Measurements from ENCODE around the gene CEP192. TPM values are rescaled to one million over a fixed set of nuclear protein-coding genes. Genes with fewer than 3 reads are reported as not detected.

Gene CEP192
- polyA plus RNA-seq, 3 donors, result 3.0 to 29.6 (median 3.7) TPM

DNA sequence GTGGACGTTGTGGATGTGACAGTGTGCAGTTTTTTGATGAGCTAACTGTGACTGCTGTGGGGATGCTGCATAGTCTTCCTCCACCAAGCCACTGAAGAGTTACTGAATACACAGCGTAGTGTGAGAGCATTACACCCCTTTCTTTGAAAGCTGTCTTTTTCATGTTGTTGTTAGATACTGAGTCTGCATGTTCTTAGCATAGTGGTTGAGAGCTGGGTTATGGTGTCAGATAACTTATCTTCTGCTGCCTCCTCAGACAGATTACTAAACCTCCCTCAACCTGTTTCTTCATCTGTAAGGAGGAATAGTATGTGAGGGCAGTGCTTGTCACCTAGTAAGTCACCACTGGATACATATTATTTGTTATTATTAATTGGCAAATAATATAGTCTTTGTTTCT is 63.2 kb downstream of the CEP192 start:
- Mint-ChIP-seq H3K9me3 (no peaks in the 10 kb centered on the region), H3K36me3 (peaks cover 70 to 83% of the 10 kb centered on the region in 2 donors), H3K27ac (peak overlapping the region in 2 of 7 donors; percentile 2 to 46), H3K4me3 (no peak overlapping the region), H3K4me1 (peaks cover 9% of the 10 kb centered on the region), H3K27me3 (ENCODE audit: low read depth in 3 of 3) (no peaks in the 10 kb centered on the region)
- Histone ChIP-seq H4K20me1 (ENCODE audit: insufficient read depth, low read length) (peaks cover 13% of the 10 kb centered on the region), H3K4me2 (replicated peaks; ENCODE audit: extremely low read depth, low read length, poor library complexity, severe bottlenecking) (no peak overlapping the region), H3K36me3 (replicated peaks in 1 of 2; ENCODE audit: control insufficient read depth in 1 of 2, insufficient read depth in 2 of 2, low read length in 2 of 2) (peaks cover 75 to 90% of the 10 kb centered on the region in 2 donors), H3K9me3 (replicated peaks in 1 of 2; ENCODE audit: control insufficient read depth in 1 of 2, insufficient read depth in 1 of 2, low read length in 2 of 2) (no peaks in the 10 kb centered on the region), H3K27ac (ENCODE audit: low read depth in 1 of 2, low read length in 2 of 2) (no peak overlapping the region), H2AFZ (ENCODE audit: insufficient read depth, low read depth, low read length, poor library complexity, severe bottlenecking) (no peak overlapping the region), H3K27me3 (ENCODE audit: control insufficient read depth in 2 of 2, insufficient read depth in 2 of 2, low read length in 2 of 2) (no peaks in the 10 kb centered on the region), H3K79me2 (ENCODE audit: insufficient read depth, low read length) (peaks cover 6% of the 10 kb centered on the region), H3K9ac (ENCODE audit: insufficient read depth, low read length, poor library complexity, severe bottlenecking) (no peak overlapping the region), H3K4me3 (replicated peaks in 1 of 3; ENCODE audit: low read depth in 2 of 3, low read length in 3 of 3) (no peak overlapping the region), H3K4me1 (ENCODE audit: control insufficient read depth in 1 of 2, insufficient read depth in 2 of 2, low read length in 2 of 2) (peaks cover 7 to 9% of the 10 kb centered on the region in 2 donors)
- 100% methylated on average over 1 of the region's 2 CpGs for WGBS (ENCODE audit: insufficient coverage)
- intact Hi-C loops (cut with micrococcal nuclease), result no loop called here
- DNase-seq, result no peak
- TF ChIP-seq, protein P1, sequence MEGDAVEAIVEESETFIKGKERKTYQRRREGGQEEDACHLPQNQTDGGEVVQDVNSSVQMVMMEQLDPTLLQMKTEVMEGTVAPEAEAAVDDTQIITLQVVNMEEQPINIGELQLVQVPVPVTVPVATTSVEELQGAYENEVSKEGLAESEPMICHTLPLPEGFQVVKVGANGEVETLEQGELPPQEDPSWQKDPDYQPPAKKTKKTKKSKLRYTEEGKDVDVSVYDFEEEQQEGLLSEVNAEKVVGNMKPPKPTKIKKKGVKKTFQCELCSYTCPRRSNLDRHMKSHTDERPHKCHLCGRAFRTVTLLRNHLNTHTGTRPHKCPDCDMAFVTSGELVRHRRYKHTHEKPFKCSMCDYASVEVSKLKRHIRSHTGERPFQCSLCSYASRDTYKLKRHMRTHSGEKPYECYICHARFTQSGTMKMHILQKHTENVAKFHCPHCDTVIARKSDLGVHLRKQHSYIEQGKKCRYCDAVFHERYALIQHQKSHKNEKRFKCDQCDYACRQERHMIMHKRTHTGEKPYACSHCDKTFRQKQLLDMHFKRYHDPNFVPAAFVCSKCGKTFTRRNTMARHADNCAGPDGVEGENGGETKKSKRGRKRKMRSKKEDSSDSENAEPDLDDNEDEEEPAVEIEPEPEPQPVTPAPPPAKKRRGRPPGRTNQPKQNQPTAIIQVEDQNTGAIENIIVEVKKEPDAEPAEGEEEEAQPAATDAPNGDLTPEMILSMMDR (IDR thresholded peaks at IDR 0.05), result no peak

DNA sequence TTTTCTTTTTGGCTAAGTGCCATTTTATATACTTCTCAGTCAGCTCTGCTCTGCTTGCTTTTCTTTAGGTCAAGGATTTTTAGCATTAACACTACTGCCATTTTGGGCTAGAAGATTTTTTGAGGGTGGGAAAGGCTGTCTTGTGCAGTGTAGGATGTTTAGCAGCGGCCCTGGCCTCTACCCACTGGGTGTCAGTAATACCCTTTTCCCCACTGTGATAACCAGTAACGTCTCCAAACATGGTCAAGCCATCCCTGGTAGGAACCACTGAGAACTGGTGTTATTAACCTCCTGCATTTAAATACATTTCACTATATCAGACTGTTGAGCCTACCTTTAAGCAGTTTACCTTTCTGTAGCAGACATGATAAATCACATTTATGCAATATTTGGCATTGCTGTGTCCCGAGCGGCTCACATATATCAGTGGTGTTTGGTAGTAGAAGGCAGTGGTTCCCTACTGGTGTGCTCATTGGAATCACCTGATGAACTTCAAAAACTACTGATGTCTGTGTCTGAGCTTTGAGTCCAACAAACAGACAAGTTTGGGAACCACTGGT is 70.5 kb downstream of the CEP192 start:
- intact Hi-C loops (cut with micrococcal nuclease), result no loop called here
- 100% methylated on average over 3 of the region's 4 CpGs for WGBS (ENCODE audit: insufficient coverage)
- peaks cover 2% of the 10 kb centered on the region for H3K4me1 Mint-ChIP-seq
- TF ChIP-seq, protein P1 (IDR thresholded peaks at IDR 0.05), result no peak
- Histone ChIP-seq H2AFZ (ENCODE audit: insufficient read depth, low read depth, low read length, poor library complexity, severe bottlenecking) (no peak overlapping the region), H3K4me3 (replicated peaks in 1 of 3; ENCODE audit: low read depth in 2 of 3, low read length in 3 of 3) (no peak overlapping the region), H3K4me1 (ENCODE audit: control insufficient read depth in 1 of 2, insufficient read depth in 2 of 2, low read length in 2 of 2) (no peaks in the 10 kb centered on the region), H3K79me2 (ENCODE audit: insufficient read depth, low read length) (peaks cover 9% of the 10 kb centered on the region), H3K27me3 (ENCODE audit: control insufficient read depth in 2 of 2, insufficient read depth in 2 of 2, low read length in 2 of 2) (no peaks in the 10 kb centered on the region), H3K27ac (ENCODE audit: low read depth in 1 of 2, low read length in 2 of 2) (no peak overlapping the region), H3K9ac (ENCODE audit: insufficient read depth, low read length, poor library complexity, severe bottlenecking) (no peak overlapping the region), H3K36me3 (replicated peaks in 1 of 2; ENCODE audit: control insufficient read depth in 1 of 2, insufficient read depth in 2 of 2, low read length in 2 of 2) (peaks cover 72 to 85% of the 10 kb centered on the region in 2 donors), H3K9me3 (replicated peaks in 1 of 2; ENCODE audit: control insufficient read depth in 1 of 2, insufficient read depth in 1 of 2, low read length in 2 of 2) (no peaks in the 10 kb centered on the region), H3K4me2 (replicated peaks; ENCODE audit: extremely low read depth, low read length, poor library complexity, severe bottlenecking) (no peak overlapping the region), H4K20me1 (ENCODE audit: insufficient read depth, low read length) (peaks cover 5% of the 10 kb centered on the region)
- no peaks in the 10 kb centered on the region for H3K27me3 Mint-ChIP-seq (ENCODE audit: low read depth in 3 of 3)
- no peak overlapping the region for H3K4me3 Mint-ChIP-seq
- no peaks in the 10 kb centered on the region for H3K9me3 Mint-ChIP-seq
- peak overlapping the region in 2 of 7 donors; percentile 5 to 79 for H3K27ac Mint-ChIP-seq
- H3K36me3 Mint-ChIP-seq, result peaks cover 72 to 83% of the 10 kb centered on the region in 2 donors
- DNase-seq, result no peak
